A673 (cell line): ENCODE results near the gene PCCB. TPM values are rescaled to one million over a fixed set of nuclear protein-coding genes. Genes with fewer than 3 reads are reported as not detected.

ENCODE experiments used
- BruUV-seq: library from RNA; stranded (reverse); fragments of 400-500 nt; replicated peaks from 2 replicates; lab custom pipeline; 2021; lab: Mats Ljungman, UMichigan
- CTCF ChIA-PET: fragments of 300-600 bp; sonication (Branson Sonifier 250); formaldehyde crosslinking; loops from one replicate; lab custom pipeline; 2022; ENCODE audit warnings: antibody characterized with exemption; lab: Charles Lee
- POLR2A ChIA-PET: fragments of 300-600 bp; sonication (Branson Sonifier 250); formaldehyde crosslinking; loops from one replicate; lab custom pipeline; 2022; ENCODE audit warnings: antibody characterized with exemption; ENCODE audit not compliant: low non-redundant PET; lab: Charles Lee
- DNase-seq: peaks from one replicate; pipeline ENCODE4 v3.0.0-alpha.2; 2015; ENCODE audit warnings: low spot score
- H3K27ac ChIP-seq: fragments of 200-600 bp; sonication (generic); 2 replicates; pipeline ENCODE4 v1.5.1; 2016; ENCODE audit warnings: mixed run types, low read depth, mild to moderate bottlenecking, mixed read lengths, antibody characterized with exemption, low read length; ENCODE audit not compliant: poor library complexity, severe bottlenecking
- H3K27me3 ChIP-seq: fragments of 200-600 bp; sonication (generic); replicated peaks from 2 replicates; pipeline ENCODE4 v1.6.1; 2017; ENCODE audit warnings: mixed run types, low read depth, mild to moderate bottlenecking, mixed read lengths, antibody characterized with exemption, low read length; ENCODE audit not compliant: insufficient read depth, poor library complexity
- H3K36me3 ChIP-seq: fragments of 200-600 bp; sonication (generic); 2 replicates; pipeline ENCODE4 v1.6.1; 2016; ENCODE audit warnings: mixed run types, mild to moderate bottlenecking, mixed read lengths, antibody characterized with exemption, low read length; ENCODE audit not compliant: insufficient read depth, poor library complexity, severe bottlenecking
- H3K4me1 ChIP-seq: fragments of 200-600 bp; sonication (generic); 2 replicates; pipeline ENCODE4 v1.6.1; 2017; ENCODE audit warnings: mixed run types, mild to moderate bottlenecking, mixed read lengths, antibody characterized with exemption, low read length; ENCODE audit not compliant: insufficient read depth, poor library complexity, severe bottlenecking
- H3K4me3 ChIP-seq: fragments of 200-600 bp; sonication (generic); 2 replicates; pipeline ENCODE4 v1.5.1; 2016; ENCODE audit warnings: low read depth, mixed run types, mild to moderate bottlenecking, mixed read lengths, low read length; ENCODE audit not compliant: poor library complexity, severe bottlenecking
- H3K9me3 ChIP-seq: fragments of 200-600 bp; sonication (generic); 2 replicates; pipeline ENCODE4 v1.6.1; 2016; ENCODE audit warnings: mixed run types, low read depth, mild to moderate bottlenecking, mixed read lengths, antibody characterized with exemption, low read length; ENCODE audit not compliant: poor library complexity, severe bottlenecking
- EZH2 ChIP-seq: fragments of 200-600 bp; sonication (generic); IDR thresholded peaks from 2 replicates; pipeline ENCODE4 v1.6.1; 2017; ENCODE audit warnings: borderline replicate concordance, low read depth, mild to moderate bottlenecking, mixed read lengths, antibody characterized with exemption, low read length; ENCODE audit not compliant: poor library complexity, severe bottlenecking
- intact Hi-C: fragments of 100-400 bp; cut with micrococcal nuclease; formaldehyde crosslinking; loops from one replicate; pipeline ENCODE4 v1.10.0; 2022; ENCODE audit not compliant: unreplicated experiment
- total RNA-seq: library from RNA; stranded (reverse); gene quantifications from 2 replicates; pipeline ENCODE4 v1.2.3, GENCODE V29; 2021
- TF ChIP-seq, protein P1 (sequence below): fragments of 300-800, 200-600 bp; sonication (generic); conservative IDR thresholded peaks from 2 replicates; pipeline ENCODE4 v1.5.1; 2017; ENCODE audit warnings: low read depth, mild to moderate bottlenecking, antibody characterized with exemption, low read length, moderate library complexity, mixed read lengths

Gene PCCB
- total RNA-seq, 1 experiment from 2014 or later, result 82.1 TPM

DNA sequence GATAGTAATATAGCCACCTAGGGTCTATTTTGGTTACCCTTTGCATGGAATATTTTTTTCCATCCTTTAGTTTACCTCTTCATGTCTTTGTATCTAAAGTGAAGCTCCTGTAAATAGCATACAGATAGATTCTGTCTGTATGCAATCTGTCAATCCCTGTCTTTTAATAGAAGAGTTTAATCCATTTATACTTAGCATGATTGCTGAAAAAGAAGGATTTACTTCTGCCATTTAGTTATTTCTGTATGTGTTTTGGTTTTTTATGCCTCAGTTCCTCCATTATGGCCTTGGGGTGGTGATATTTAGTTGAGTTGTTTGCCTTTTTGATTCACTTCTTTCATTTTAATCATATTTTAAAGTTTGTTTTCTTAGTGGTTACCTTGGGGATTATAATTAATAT lies 29.0 kb downstream of the PCCB start:
- TF ChIP-seq, protein P1, sequence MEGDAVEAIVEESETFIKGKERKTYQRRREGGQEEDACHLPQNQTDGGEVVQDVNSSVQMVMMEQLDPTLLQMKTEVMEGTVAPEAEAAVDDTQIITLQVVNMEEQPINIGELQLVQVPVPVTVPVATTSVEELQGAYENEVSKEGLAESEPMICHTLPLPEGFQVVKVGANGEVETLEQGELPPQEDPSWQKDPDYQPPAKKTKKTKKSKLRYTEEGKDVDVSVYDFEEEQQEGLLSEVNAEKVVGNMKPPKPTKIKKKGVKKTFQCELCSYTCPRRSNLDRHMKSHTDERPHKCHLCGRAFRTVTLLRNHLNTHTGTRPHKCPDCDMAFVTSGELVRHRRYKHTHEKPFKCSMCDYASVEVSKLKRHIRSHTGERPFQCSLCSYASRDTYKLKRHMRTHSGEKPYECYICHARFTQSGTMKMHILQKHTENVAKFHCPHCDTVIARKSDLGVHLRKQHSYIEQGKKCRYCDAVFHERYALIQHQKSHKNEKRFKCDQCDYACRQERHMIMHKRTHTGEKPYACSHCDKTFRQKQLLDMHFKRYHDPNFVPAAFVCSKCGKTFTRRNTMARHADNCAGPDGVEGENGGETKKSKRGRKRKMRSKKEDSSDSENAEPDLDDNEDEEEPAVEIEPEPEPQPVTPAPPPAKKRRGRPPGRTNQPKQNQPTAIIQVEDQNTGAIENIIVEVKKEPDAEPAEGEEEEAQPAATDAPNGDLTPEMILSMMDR, result no peak
- TF ChIP-seq EZH2, result no peak
- intact Hi-C loops, result no loop called here
- peaks cover 28% of the 10 kb centered on the region for H3K36me3 ChIP-seq
- ChIA-PET POLR2A (no interaction called here), CTCF (no interaction called here)
- H3K27me3 ChIP-seq, result no peaks in the 10 kb centered on the region
- H3K9me3 ChIP-seq, result peaks cover 23% of the 10 kb centered on the region
- DNase-seq, result no peak
- no peak overlapping the region for H3K4me3 ChIP-seq
- H3K4me1 ChIP-seq, result no peaks in the 10 kb centered on the region
- no TSS peak for BruUV-seq
- H3K27ac ChIP-seq, result no peak overlapping the region

DNA sequence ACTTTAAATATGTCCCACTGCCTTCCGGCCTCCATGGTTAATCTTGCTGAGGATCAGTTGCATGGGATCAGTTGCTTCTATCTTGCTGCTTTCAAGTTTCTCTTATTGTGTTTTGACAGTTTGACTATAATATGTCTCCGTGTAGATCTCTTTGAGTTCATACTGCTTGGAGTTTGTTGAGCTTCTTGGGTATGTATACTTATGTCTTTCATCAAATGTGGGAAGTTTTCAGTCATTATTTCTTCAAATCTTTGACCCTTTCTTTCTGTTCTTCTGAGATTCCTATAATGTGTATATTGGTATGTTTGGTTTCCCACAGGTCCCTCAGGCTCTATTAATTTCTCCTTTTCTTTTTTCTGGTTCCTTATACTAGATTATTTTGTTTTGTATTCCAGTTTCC lies 30.8 kb downstream of the PCCB start:
- POLR2A ChIA-PET, result no interaction called here
- BruUV-seq, result no TSS peak
- Histone ChIP-seq H3K27me3 (no peaks in the 10 kb centered on the region), H3K36me3 (peaks cover 37% of the 10 kb centered on the region), H3K4me1 (no peaks in the 10 kb centered on the region), H3K4me3 (no peak overlapping the region), H3K9me3 (peaks cover 23% of the 10 kb centered on the region), H3K27ac (no peak overlapping the region)
- intact Hi-C loops, result no loop called here
- no peak for DNase-seq
- CTCF ChIA-PET, result no interaction called here
- TF ChIP-seq, protein P1, result no peak
- TF ChIP-seq EZH2, result no peak

DNA sequence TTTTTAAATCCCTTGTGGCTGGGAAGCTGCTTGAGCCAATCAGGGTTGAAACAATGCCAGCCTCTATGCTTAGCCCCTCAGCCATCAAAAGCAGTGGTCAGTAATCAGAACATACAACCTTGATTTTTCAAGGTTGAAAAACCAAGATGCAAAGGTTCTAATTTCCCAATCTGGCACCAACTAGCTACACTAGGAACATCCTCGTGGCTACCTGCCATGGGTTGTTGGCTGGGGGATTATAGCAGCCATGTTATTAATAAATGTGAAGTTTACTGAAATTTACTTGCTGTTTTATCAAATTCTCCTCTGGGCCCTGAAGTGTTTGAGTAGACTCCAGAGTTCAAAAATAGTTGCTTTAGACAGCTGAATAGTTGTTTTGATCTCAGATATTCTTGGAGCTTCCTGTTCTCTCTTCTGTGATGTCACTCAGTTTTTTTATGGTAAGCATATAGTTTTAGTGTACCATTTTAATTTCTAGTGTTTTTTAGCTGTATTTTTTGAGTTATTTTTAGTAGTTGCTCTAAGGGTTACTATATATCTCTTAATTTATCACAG lies 31.9 kb downstream of the PCCB start:
- ChIA-PET POLR2A (no interaction called here), CTCF (no interaction called here)

More for the DNA sequence above, 31.9 kb downstream of the PCCB start:
- BruUV-seq, result no TSS peak
- H3K36me3 ChIP-seq, result peaks cover 44% of the 10 kb centered on the region
- H3K4me3 ChIP-seq, result no peak overlapping the region
- no peaks in the 10 kb centered on the region for H3K27me3 ChIP-seq
- no peak overlapping the region for H3K27ac ChIP-seq
- H3K9me3 ChIP-seq, result peaks cover 23% of the 10 kb centered on the region
- intact Hi-C loops, result no loop called here
- H3K4me1 ChIP-seq, result no peaks in the 10 kb centered on the region
- DNase-seq, result no peak
- TF ChIP-seq EZH2, result no peak
- TF ChIP-seq, protein P1, result no peak
